WTC11 (cell line): Measurements from ENCODE around the gene SLC36A1. TPM values are rescaled to one million over a fixed set of nuclear protein-coding genes. Genes with fewer than 3 reads are reported as not detected.

Source experiments
- ATAC-seq: fragments of 200-7000 bp; cut with Tn5 transposase; 2 replicates; pipeline ENCODE4 v1.10.0; 2021; ENCODE audit warnings: mild to moderate bottlenecking, moderate library complexity
- CTCF ChIA-PET: fragments of 300-600 bp; sonication (Branson Sonifier 250); formaldehyde crosslinking; loops from one replicate; lab custom pipeline; 2021; ENCODE audit warnings: antibody characterized with exemption; lab: Charles Lee
- POLR2A ChIA-PET: fragments of 350-600 bp; sonication (Branson Sonifier 250); formaldehyde crosslinking; loops from one replicate; lab custom pipeline; 2021; ENCODE audit warnings: antibody characterized with exemption; lab: Charles Lee
- DNase-seq: peaks from one replicate; pipeline ENCODE4 v3.0.0; 2021; ENCODE audit warnings: low spot score
- H3K27ac Mint-ChIP-seq: 2 replicates; pipeline ENCODE4 v1.8.0; 2021; ENCODE audit warnings: mixed read lengths
- H3K27me3 Mint-ChIP-seq: 2 replicates; pipeline ENCODE4 v1.8.0; 2021; ENCODE audit warnings: low read depth, mild to moderate bottlenecking, moderate library complexity, mixed read lengths
- H3K36me3 Mint-ChIP-seq: 2 replicates; pipeline ENCODE4 v1.8.0; 2021; ENCODE audit warnings: mixed read lengths
- H3K4me1 Mint-ChIP-seq: 2 replicates; pipeline ENCODE4 v1.8.0; 2022; ENCODE audit warnings: mixed read lengths
- H3K4me3 Mint-ChIP-seq: 2 replicates; pipeline ENCODE4 v1.8.0; 2021; ENCODE audit warnings: mild to moderate bottlenecking, moderate library complexity, mixed read lengths
- H3K9me3 Mint-ChIP-seq: 2 replicates; pipeline ENCODE4 v1.8.0; 2021; ENCODE audit warnings: mixed read lengths
- ATF2 ChIP-seq: sonication (generic); formaldehyde crosslinking; IDR thresholded peaks from 2 replicates; pipeline ENCODE4 v1.8.1; 2022; ENCODE audit warnings: low read depth, missing genetic modification reagents, borderline replicate concordance
- ATF3 ChIP-seq: sonication (generic); formaldehyde crosslinking; conservative IDR thresholded peaks from 2 replicates; pipeline ENCODE4 v1.8.1; 2022; ENCODE audit warnings: mild to moderate bottlenecking, missing genetic modification reagents
- CDX4 ChIP-seq: fragments of 250-450 bp; sonication (Bioruptor Pico); IDR thresholded peaks from 2 replicates; pipeline ENCODE4 v1.9.0; 2021; ENCODE audit warnings: moderate library complexity, mild to moderate bottlenecking, inconsistent platforms, borderline replicate concordance
- EMX1 ChIP-seq: fragments of 250-450 bp; sonication (Bioruptor Pico); IDR thresholded peaks from 2 replicates; pipeline ENCODE4 v1.8.0; 2021; ENCODE audit warnings: mild to moderate bottlenecking
- FOXP1 ChIP-seq: sonication (generic); formaldehyde crosslinking; IDR thresholded peaks from 2 replicates; pipeline ENCODE4 v1.8.0; 2022; ENCODE audit warnings: missing genetic modification reagents, mild to moderate bottlenecking, moderate library complexity, borderline replicate concordance
- FOXP4 ChIP-seq: sonication (generic); formaldehyde crosslinking; IDR thresholded peaks from 2 replicates; pipeline ENCODE4 v1.8.0; 2022; ENCODE audit warnings: mild to moderate bottlenecking, missing genetic modification reagents
- JUN ChIP-seq: sonication (generic); formaldehyde crosslinking; IDR thresholded peaks from 2 replicates; pipeline ENCODE4 v1.8.0; 2023; ENCODE audit warnings: mild to moderate bottlenecking, missing genetic modification reagents
- MAX ChIP-seq: sonication (generic); formaldehyde crosslinking; IDR thresholded peaks from 2 replicates; pipeline ENCODE4 v1.8.0; 2022; ENCODE audit warnings: mild to moderate bottlenecking, missing genetic modification reagents
- MXD4 ChIP-seq: fragments of 250-450 bp; sonication (Bioruptor Pico); IDR thresholded peaks from 2 replicates; pipeline ENCODE4 v1.8.0; 2021; ENCODE audit warnings: mild to moderate bottlenecking, moderate library complexity, borderline replicate concordance
- NFATC4 ChIP-seq: fragments of 250-450 bp; sonication (Bioruptor Pico); IDR thresholded peaks from 2 replicates; pipeline ENCODE4 v1.9.0; 2021; ENCODE audit warnings: mild to moderate bottlenecking
- NR2C2 ChIP-seq: sonication (generic); formaldehyde crosslinking; IDR thresholded peaks from 2 replicates; pipeline ENCODE4 v1.8.0; 2022; ENCODE audit warnings: mild to moderate bottlenecking, missing genetic modification reagents
- PRRX2 ChIP-seq: fragments of 250-450 bp; sonication (Bioruptor Pico); IDR thresholded peaks from 2 replicates; pipeline ENCODE4 v1.8.0; 2021; ENCODE audit warnings: mild to moderate bottlenecking
- RELA ChIP-seq: sonication (generic); formaldehyde crosslinking; IDR thresholded peaks from 2 replicates; pipeline ENCODE4 v1.8.1; 2022; ENCODE audit warnings: missing genetic modification reagents, mild to moderate bottlenecking, borderline replicate concordance
- SOX15 ChIP-seq: fragments of 250-450 bp; sonication (Bioruptor Pico); IDR thresholded peaks from 2 replicates; pipeline ENCODE4 v1.9.0; 2021; ENCODE audit warnings: mild to moderate bottlenecking
- TEAD4 ChIP-seq: sonication (generic); formaldehyde crosslinking; IDR thresholded peaks from 2 replicates; pipeline ENCODE4 v1.8.0; 2022; ENCODE audit warnings: mild to moderate bottlenecking, missing genetic modification reagents
- ZNF121 ChIP-seq: sonication (generic); formaldehyde crosslinking; IDR thresholded peaks from 2 replicates; pipeline ENCODE4 v1.8.0; 2023; ENCODE audit warnings: missing genetic modification reagents
- ZNF219 ChIP-seq: sonication (generic); formaldehyde crosslinking; IDR thresholded peaks from 2 replicates; pipeline ENCODE4 v1.8.0; 2023; ENCODE audit warnings: missing genetic modification reagents, mild to moderate bottlenecking, borderline replicate concordance
- ZNF232 ChIP-seq: sonication (generic); formaldehyde crosslinking; IDR thresholded peaks from 2 replicates; pipeline ENCODE4 v1.8.0; 2022; ENCODE audit warnings: mild to moderate bottlenecking, missing genetic modification reagents
- ZNF263 ChIP-seq: sonication (generic); formaldehyde crosslinking; IDR thresholded peaks from 2 replicates; pipeline ENCODE4 v1.8.1; 2022; ENCODE audit warnings: low read depth, mild to moderate bottlenecking, moderate library complexity, missing genetic modification reagents
- ZNF416 ChIP-seq: fragments of 250-450 bp; sonication (Bioruptor Pico); IDR thresholded peaks from 2 replicates; pipeline ENCODE4 v1.9.0; 2021; ENCODE audit warnings: mild to moderate bottlenecking, inconsistent platforms
- ZNF671 ChIP-seq: fragments of 250-450 bp; sonication (Bioruptor Pico); IDR thresholded peaks from 2 replicates; pipeline ENCODE4 v1.8.0; 2021; ENCODE audit warnings: mild to moderate bottlenecking
- ZSCAN18 ChIP-seq: fragments of 250-450 bp; sonication (Bioruptor Pico); IDR thresholded peaks from 2 replicates; pipeline ENCODE4 v2.1.2; 2022; ENCODE audit warnings: mild to moderate bottlenecking, moderate library complexity
- total RNA-seq: library from RNA; stranded (reverse); gene quantifications from 3 replicates; pipeline ENCODE4 v1.2.3, GENCODE V29; 2021

The SLC36A1 gene
- total RNA-seq, 1 experiment from 2014 or later = 12.2 TPM

- CTCF ChIA-PET = interaction anchor here (0.8 to 1.4 kb wide), 2 partner anchors 10 to 45 kb away, joined by 3 read pairs; no protein-coding TSS in a partner anchor
- Mint-ChIP-seq H3K4me3 (no peak overlapping the region), H3K27ac (no peak overlapping the region), H3K9me3 (peaks cover 11% of the 10 kb centered on the region)
- TF ChIP-seq FOXP4 (CRISPR knock-in tag) (no peak), ZNF232 (no peak), TEAD4 (CRISPR knock-in tag) (no peak), ATF2 (CRISPR knock-in tag) (no peak), MXD4 (CRISPR knock-in tag) (no peak), ZNF219 (CRISPR knock-in tag) (no peak), NFATC4 (no peak), ATF3 (CRISPR knock-in tag) (no peak), ZNF263 (no peak), FOXP1 (no peak), ZNF416 (no peak), ZNF121 (CRISPR knock-in tag) (no peak), NR2C2 (CRISPR knock-in tag) (no peak), JUN (no peak), RELA (CRISPR knock-in tag) (no peak), PRRX2 (no peak), MAX (no peak), EMX1 (CRISPR knock-in tag) (no peak), SOX15 (CRISPR knock-in tag) (no peak)
- TF ChIP-seq, all 79 proteins: peak for 0
- POLR2A ChIA-PET = no interaction called here
- Mint-ChIP-seq H3K27me3 (no peaks in the 10 kb centered on the region), H3K4me1 (peaks cover 37% of the 10 kb centered on the region), H3K36me3 (peaks cover 8% of the 10 kb centered on the region)
- ATAC-seq (no peak), DNase-seq (no peak)
These were observed 46.3 kb downstream of the SLC36A1 start for GRCh38 chr5:151493665-151494064.

GRCh38 chr5:151495320-151495719 is 47.9 kb downstream of the SLC36A1 start:
- Mint-ChIP-seq H3K27ac (no peak overlapping the region), H3K4me1 (peaks cover 50% of the 10 kb centered on the region), H3K4me3 (no peak overlapping the region), H3K9me3 (peaks cover 11% of the 10 kb centered on the region), H3K36me3 (peaks cover 8% of the 10 kb centered on the region), H3K27me3 (no peaks in the 10 kb centered on the region)
- DNase-seq (no peak), ATAC-seq (no peak)
- CTCF ChIA-PET = interaction anchor here (0.7 to 2.2 kb wide), 4 partner anchors 13 to 156 kb away, joined by 3 to 9 read pairs (median 6); partner anchors contain the start of gene SLC36A1
- no peak for TF ChIP-seq FOXP4 (CRISPR knock-in tag)
- no peak for TF ChIP-seq ZNF671
- no peak for TF ChIP-seq ZSCAN18
- no peak for TF ChIP-seq CDX4 (CRISPR knock-in tag)
- POLR2A ChIA-PET = no interaction called here
